Muscle of leg (tissue), 11 donors: ENCODE data around the gene COL5A1. TPM values are rescaled to one million over a fixed set of nuclear protein-coding genes. Genes with fewer than 3 reads are reported as not detected.

Source experiments
- DNase-seq: peaks from one replicate; pipeline ENCODE4 v3.0.0; 2013
- H3K27ac ChIP-seq: one replicate; pipeline ENCODE4 v1.5.1; 2013; ENCODE audit warnings: mild to moderate bottlenecking, low read length, control low read depth
- H3K27me3 ChIP-seq: one replicate; pipeline ENCODE4 v1.6.1; 2013; ENCODE audit warnings: low read length; ENCODE audit not compliant: control insufficient read depth, insufficient read depth
- H3K36me3 ChIP-seq: one replicate; pipeline ENCODE4 v1.6.1; 2013; ENCODE audit warnings: low read length; ENCODE audit not compliant: control insufficient read depth, insufficient read depth
- H3K4me1 ChIP-seq: one replicate; pipeline ENCODE4 v1.6.1; 2013; ENCODE audit warnings: low read length; ENCODE audit not compliant: control insufficient read depth, insufficient read depth
- H3K4me3 ChIP-seq: one replicate; pipeline ENCODE4 v1.5.1; 2013; ENCODE audit warnings: low read length, control low read depth
- H3K9me3 ChIP-seq: replicated peaks from 2 replicates; pipeline ENCODE4 v1.6.1; 2013; ENCODE audit warnings: low read depth, low read length; ENCODE audit not compliant: control insufficient read depth
- WGBS: methylation state at CpG from one replicate; pipeline ENCODE4 v1.1.5; 2013; ENCODE audit warnings: missing lambda C conversion rate; ENCODE audit not compliant: insufficient coverage; 5-methylcytosine and 5-hydroxymethylcytosine counted together
- polyA plus RNA-seq, 8 donors: library from polyadenylated mRNA; unstranded; fragments of 120-200 nt; gene quantifications; one replicate each; pipeline versions ENCODE4 v1.2.1 to v1.2.3, GENCODE V29; 2013; ENCODE audit warnings: inconsistent platforms in 1 of 8, low replicate concordance in 1 of 8; ENCODE audit not compliant: insufficient read length in 8 of 8, insufficient read depth in 1 of 8
- total RNA-seq: library from RNA; stranded (reverse); fragments of 120-200 nt; gene quantifications from one replicate; pipeline ENCODE4 v1.2.4, GENCODE V29; 2013

Gene COL5A1
- total and polyA plus RNA-seq, 9 donors = 293 to 921 (median 564) TPM

- no peaks in the 10 kb centered on the region for H3K27me3 ChIP-seq
- no peak for DNase-seq
- H3K4me1 ChIP-seq = peaks cover 28% of the 10 kb centered on the region
- WGBS = 83% methylated on average over 7 of the region's 13 CpGs
- H3K36me3 ChIP-seq = no peaks in the 10 kb centered on the region
- H3K27ac ChIP-seq = peak overlapping the region; percentile 62
- H3K4me3 ChIP-seq = no peak overlapping the region
- H3K9me3 ChIP-seq = no peaks in the 10 kb centered on the region
These were observed 22.7 kb upstream of the COL5A1 start for GRCh38 chr9:134618833-134619447.

GRCh38 chr9:134619448-134619982 lies 22.1 kb upstream of the COL5A1 start:
- Histone ChIP-seq H3K4me3 (no peak overlapping the region), H3K27ac (no peak overlapping the region), H3K9me3 (no peaks in the 10 kb centered on the region), H3K36me3 (no peaks in the 10 kb centered on the region), H3K4me1 (peaks cover 28% of the 10 kb centered on the region), H3K27me3 (no peaks in the 10 kb centered on the region)
- no peak for DNase-seq
- WGBS = 84% methylated on average over 6 of the region's 7 CpGs

GRCh38 chr9:134619983-134620661 lies 21.5 kb upstream of the COL5A1 start:
- Histone ChIP-seq H3K27ac (no peak overlapping the region), H3K9me3 (no peaks in the 10 kb centered on the region), H3K4me3 (no peak overlapping the region), H3K36me3 (no peaks in the 10 kb centered on the region), H3K27me3 (no peaks in the 10 kb centered on the region), H3K4me1 (peaks cover 28% of the 10 kb centered on the region)
- DNase-seq = no peak
- 93% methylated on average over 18 of the region's 19 CpGs for WGBS

- Histone ChIP-seq H3K27ac (no peak overlapping the region), H3K9me3 (no peaks in the 10 kb centered on the region), H3K27me3 (no peaks in the 10 kb centered on the region), H3K36me3 (no peaks in the 10 kb centered on the region), H3K4me1 (peaks cover 30% of the 10 kb centered on the region), H3K4me3 (no peak overlapping the region)
- WGBS = 78% methylated on average over 14 of the region's 21 CpGs
- no peak for DNase-seq
These were observed 20.6 kb upstream of the COL5A1 start for GRCh38 chr9:134620751-134621557.

GRCh38 chr9:134621558-134622110 lies 20.0 kb upstream of the COL5A1 start:
- no peaks in the 10 kb centered on the region for H3K36me3 ChIP-seq
- WGBS = 90% methylated on average over 12 of the region's 12 CpGs
- peaks cover 37% of the 10 kb centered on the region for H3K4me1 ChIP-seq
- H3K27me3 ChIP-seq = no peaks in the 10 kb centered on the region
- no peaks in the 10 kb centered on the region for H3K9me3 ChIP-seq
- DNase-seq = no peak
- H3K4me3 ChIP-seq = no peak overlapping the region
- no peak overlapping the region for H3K27ac ChIP-seq

GRCh38 chr9:134622896-134623257 lies 18.7 kb upstream of the COL5A1 start:
- Histone ChIP-seq H3K9me3 (no peaks in the 10 kb centered on the region), H3K27ac (peak overlapping the region; percentile 76), H3K27me3 (no peaks in the 10 kb centered on the region), H3K36me3 (no peaks in the 10 kb centered on the region), H3K4me1 (peaks cover 45% of the 10 kb centered on the region), H3K4me3 (no peak overlapping the region)
- WGBS = 42% methylated on average over 6 of the region's 6 CpGs
- no peak for DNase-seq

GRCh38 chr9:134623258-134624066 lies 18.1 kb upstream of the COL5A1 start:
- WGBS = 68% methylated on average over 28 of the region's 29 CpGs
- Histone ChIP-seq H3K27ac (peak overlapping the region; percentile 76), H3K9me3 (no peaks in the 10 kb centered on the region), H3K27me3 (no peaks in the 10 kb centered on the region), H3K36me3 (no peaks in the 10 kb centered on the region), H3K4me1 (peaks cover 41% of the 10 kb centered on the region), H3K4me3 (no peak overlapping the region)
- DNase-seq = peak; percentile 93

- H3K36me3 ChIP-seq = no peaks in the 10 kb centered on the region
- no peak overlapping the region for H3K4me3 ChIP-seq
- H3K9me3 ChIP-seq = no peaks in the 10 kb centered on the region
- H3K27ac ChIP-seq = no peak overlapping the region
- H3K27me3 ChIP-seq = no peaks in the 10 kb centered on the region
- WGBS = 85% methylated on average over 11 of the region's 14 CpGs
- peaks cover 35% of the 10 kb centered on the region for H3K4me1 ChIP-seq
- no peak for DNase-seq
These were observed 17.4 kb upstream of the COL5A1 start for GRCh38 chr9:134624137-134624591.

GRCh38 chr9:134624621-134625181 lies 16.9 kb upstream of the COL5A1 start:
- peaks cover 38% of the 10 kb centered on the region for H3K4me1 ChIP-seq
- no peak for DNase-seq

More at GRCh38 chr9:134624621-134625181, 16.9 kb upstream of the COL5A1 start:
- Histone ChIP-seq H3K9me3 (no peaks in the 10 kb centered on the region), H3K36me3 (no peaks in the 10 kb centered on the region), H3K4me3 (no peak overlapping the region), H3K27ac (no peak overlapping the region), H3K27me3 (no peaks in the 10 kb centered on the region)
- 100% methylated on average over 2 of the region's 7 CpGs for WGBS
